Right atrium auricular region (tissue), 2 donors: ENCODE measurements around the gene RPS6KL1. TPM values are rescaled to one million over a fixed set of nuclear protein-coding genes. Genes with fewer than 3 reads are reported as not detected.

ENCODE experiments used
- DNase-seq: peaks from one replicate; pipeline ENCODE4 v3.0.0-alpha.2; 2019; ENCODE audit warnings: low spot score
- H3K27ac ChIP-seq, 2 donors: fragments of 200-600 bp; sonication (generic); 1 replicate in 1 of 2; 2 replicates in 1 of 2; pipeline ENCODE4 v1.5.1; 2016 to 2019
- H3K27me3 ChIP-seq, 2 donors: fragments of 200-600 bp; sonication (generic); one replicate each; pipeline versions ENCODE4 v1.5.1 to v1.6.0; 2017 to 2019
- H3K36me3 ChIP-seq: fragments of 200-600 bp; sonication (generic); one replicate; pipeline ENCODE4 v1.5.1; 2016
- H3K4me1 ChIP-seq, 2 donors: fragments of 200-600 bp; sonication (generic); one replicate each; pipeline versions ENCODE4 v1.5.1 to v1.6.0; 2017 to 2019
- H3K4me3 ChIP-seq, 2 donors: fragments of 200-600 bp; sonication (generic); 1 replicate in 1 of 2; 2 replicates in 1 of 2; pipeline ENCODE4 v1.5.1; 2017 to 2019; ENCODE audit warnings: mild to moderate bottlenecking in 1 of 2, moderate library complexity in 1 of 2
- H3K9me3 ChIP-seq, 2 donors: fragments of 200-600 bp; sonication (generic); one replicate each; pipeline ENCODE4 v1.5.1; 2019
- CTCF ChIP-seq, 2 donors: fragments of 200-600 bp; sonication (generic); IDR thresholded peaks; one replicate each; pipeline ENCODE4 v1.5.1; 2019; ENCODE audit warnings: antibody characterized with exemption in 2 of 2
- total RNA-seq, 2 donors: library from RNA; depleted of rRNA; stranded (reverse); fragments of >200 nt; gene quantifications; one replicate each; pipeline ENCODE4 v1.1.0, GENCODE V29; 2016

RPS6KL1 gene
- total RNA-seq = 10 to 100 TPM in 1 of 2 donors, 1 to 10 TPM in 1; 7.6 to 10.3 TPM

- H3K27ac ChIP-seq = peak within 1 kb of the TSS; percentile 60 to 75
- TF ChIP-seq CTCF (IDR thresholded peaks at IDR 0.05) = peak in 1 of 2 donors; percentile 30
- H3K4me1 ChIP-seq = peaks cover 0 to 23% of the 10 kb centered on the region in 2 donors
- H3K4me3 ChIP-seq = peak within 1 kb of the TSS; percentile 55 to 78
- H3K36me3 ChIP-seq = no peaks in the 10 kb centered on the region
- H3K9me3 ChIP-seq = no peaks in the 10 kb centered on the region
- H3K27me3 ChIP-seq = no peaks in the 10 kb centered on the region
- DNase-seq = peak; percentile 90
Observed at GRCh38 chr14:74922752-74923401, at the start of gene RPS6KL1. RPS6KL1 (minus strand) TSS chr14:74923260; CDS start chr14:74921541, 1,719 bp downstream.

GRCh38 chr14:74968811-74969210 is 45.8 kb upstream of the RPS6KL1 start:
- H3K4me1 ChIP-seq = peaks cover 0 to 25% of the 10 kb centered on the region in 2 donors
- H3K4me3 ChIP-seq = no peak overlapping the region
- H3K9me3 ChIP-seq = no peaks in the 10 kb centered on the region
- H3K27me3 ChIP-seq = no peaks in the 10 kb centered on the region
- TF ChIP-seq CTCF (IDR thresholded peaks at IDR 0.05) = no peak
- H3K36me3 ChIP-seq = no peaks in the 10 kb centered on the region
- H3K27ac ChIP-seq = no peak overlapping the region
- no peak for DNase-seq

GRCh38 chr14:74965486-74966153 is 42.6 kb upstream of the RPS6KL1 start:
- DNase-seq = no peak
- H3K27ac ChIP-seq = peak overlapping the region in 1 of 2 donors; percentile 32
- TF ChIP-seq CTCF (IDR thresholded peaks at IDR 0.05) = no peak
- H3K27me3 ChIP-seq = no peaks in the 10 kb centered on the region
- H3K4me1 ChIP-seq = peaks cover 0 to 20% of the 10 kb centered on the region in 2 donors
- no peaks in the 10 kb centered on the region for H3K36me3 ChIP-seq
- no peaks in the 10 kb centered on the region for H3K9me3 ChIP-seq
- no peak overlapping the region for H3K4me3 ChIP-seq

GRCh38 chr14:74964787-74965485 is 41.9 kb upstream of the RPS6KL1 start:
- no peaks in the 10 kb centered on the region for H3K36me3 ChIP-seq
- no peaks in the 10 kb centered on the region for H3K27me3 ChIP-seq
- no peaks in the 10 kb centered on the region for H3K9me3 ChIP-seq
- H3K4me3 ChIP-seq = no peak overlapping the region
- no peak for DNase-seq
- peak overlapping the region in 1 of 2 donors; percentile 32 for H3K27ac ChIP-seq
- TF ChIP-seq CTCF (IDR thresholded peaks at IDR 0.05) = no peak
- peaks cover 0 to 20% of the 10 kb centered on the region in 2 donors for H3K4me1 ChIP-seq

- DNase-seq = no peak
- no peak overlapping the region for H3K27ac ChIP-seq
- H3K9me3 ChIP-seq = no peaks in the 10 kb centered on the region
- peaks cover 0 to 20% of the 10 kb centered on the region in 2 donors for H3K4me1 ChIP-seq
- no peaks in the 10 kb centered on the region for H3K36me3 ChIP-seq
- no peaks in the 10 kb centered on the region for H3K27me3 ChIP-seq
- H3K4me3 ChIP-seq = no peak overlapping the region
- no peak for TF ChIP-seq CTCF (IDR thresholded peaks at IDR 0.05)
Observed at GRCh38 chr14:74963705-74964271, 40.7 kb upstream of the RPS6KL1 start.
